ENCODE measurements around the gene H2AZ2. TPM values are rescaled to one million over a fixed set of nuclear protein-coding genes. Genes with fewer than 3 reads are reported as not detected.
A peak's percentile ranks its signal among the peaks of the same experiment; 100 is the strongest.

The H2AZ2 gene
- total RNA-seq, 2 experiments from 2014 or later: 274 to 440 TPM

DNA sequence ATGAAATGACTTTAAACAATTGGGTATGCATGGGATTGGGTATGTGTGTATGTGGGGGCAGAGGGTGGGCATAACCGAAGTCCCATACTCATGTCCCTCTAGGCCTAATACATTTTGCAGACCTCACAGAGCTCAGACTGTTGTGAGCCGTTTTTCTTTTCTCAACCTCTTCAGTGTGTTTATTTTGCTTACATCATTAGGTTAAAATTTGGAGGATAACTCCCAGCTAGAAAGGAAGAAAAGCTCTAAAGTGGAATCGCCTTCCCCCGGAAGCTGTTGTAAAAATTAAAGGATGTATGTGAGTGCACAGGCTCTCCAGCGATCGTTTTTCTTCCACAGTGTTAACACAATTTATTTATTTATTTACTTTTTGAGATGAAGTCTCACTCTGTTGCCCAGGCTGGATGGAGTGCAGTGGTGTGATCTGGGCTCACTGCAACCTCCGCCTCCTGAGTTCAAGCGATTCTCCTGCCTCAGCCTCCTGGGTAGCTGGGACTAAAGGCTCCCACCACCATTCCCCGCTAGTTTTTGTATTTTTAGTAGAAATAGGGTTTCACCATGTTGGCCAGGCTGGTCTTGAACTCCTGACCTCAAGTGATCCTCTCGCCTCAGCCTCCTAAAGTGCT lies 1.5 kb upstream of the H2AZ2 start:
- BruUV-seq (replicated peaks): no TSS peak
- Histone ChIP-seq H3K4me1 (ENCODE audit: insufficient read depth, low read length, poor library complexity, severe bottlenecking) (peaks cover 30% of the 10 kb centered on the region), H3K9me3 (ENCODE audit: low read length) (no peaks in the 10 kb centered on the region), H3K36me3 (ENCODE audit: insufficient read depth, low read length) (peaks cover 6% of the 10 kb centered on the region), H3K4me3 (ENCODE audit: low read depth, low read length, poor library complexity, severe bottlenecking) (peak overlapping the region; percentile 72), H4K20me1 (ENCODE audit: insufficient read depth, low read length) (peaks cover 30% of the 10 kb centered on the region), H2AFZ (ENCODE audit: low read length) (no peak overlapping the region), H3K9me2 (ENCODE audit: insufficient read depth, low read length) (no peaks in the 10 kb centered on the region), H3K4me2 (ENCODE audit: low read length) (peak overlapping the region; percentile 95), H3K27ac (ENCODE audit: low read depth, low read length, poor library complexity, severe bottlenecking) (peak overlapping the region; percentile 89), H3K79me2 (ENCODE audit: insufficient read depth, low read depth, low read length) (peaks cover 43% of the 10 kb centered on the region)
- TF ChIP-seq EZH2phosphoT487 (IDR thresholded peaks at IDR 0.05; ENCODE audit: borderline replicate concordance, low read depth, low read length): no peak
- TF ChIP-seq, protein P1, sequence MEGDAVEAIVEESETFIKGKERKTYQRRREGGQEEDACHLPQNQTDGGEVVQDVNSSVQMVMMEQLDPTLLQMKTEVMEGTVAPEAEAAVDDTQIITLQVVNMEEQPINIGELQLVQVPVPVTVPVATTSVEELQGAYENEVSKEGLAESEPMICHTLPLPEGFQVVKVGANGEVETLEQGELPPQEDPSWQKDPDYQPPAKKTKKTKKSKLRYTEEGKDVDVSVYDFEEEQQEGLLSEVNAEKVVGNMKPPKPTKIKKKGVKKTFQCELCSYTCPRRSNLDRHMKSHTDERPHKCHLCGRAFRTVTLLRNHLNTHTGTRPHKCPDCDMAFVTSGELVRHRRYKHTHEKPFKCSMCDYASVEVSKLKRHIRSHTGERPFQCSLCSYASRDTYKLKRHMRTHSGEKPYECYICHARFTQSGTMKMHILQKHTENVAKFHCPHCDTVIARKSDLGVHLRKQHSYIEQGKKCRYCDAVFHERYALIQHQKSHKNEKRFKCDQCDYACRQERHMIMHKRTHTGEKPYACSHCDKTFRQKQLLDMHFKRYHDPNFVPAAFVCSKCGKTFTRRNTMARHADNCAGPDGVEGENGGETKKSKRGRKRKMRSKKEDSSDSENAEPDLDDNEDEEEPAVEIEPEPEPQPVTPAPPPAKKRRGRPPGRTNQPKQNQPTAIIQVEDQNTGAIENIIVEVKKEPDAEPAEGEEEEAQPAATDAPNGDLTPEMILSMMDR (conservative IDR thresholded peaks at IDR 0.05; ENCODE audit: low read length): no peak
- intact Hi-C loops (cut with micrococcal nuclease; ENCODE audit: unreplicated experiment): loop anchor here (2.0 to 10.0 kb wide), 4 partner anchors 73 to 265 kb away; partner anchors contain the start of genes CCM2, MYO1G and TBRG4
- CTCF ChIA-PET (ENCODE audit: unreplicated experiment): interaction anchor here (1.4 to 1.6 kb wide), 2 partner anchors 261 to 286 kb away, joined by 4 to 5 read pairs; no protein-coding TSS in a partner anchor
- DNase-seq (ENCODE audit: low spot score): no peak
- POLR2A ChIA-PET: interaction anchor here (0.6 to 4.4 kb wide), 23 partner anchors 8 to 471 kb away, joined by 3 to 27 read pairs (median 4); partner anchors contain the start of genes CCM2, PURB and TMED4

DNA sequence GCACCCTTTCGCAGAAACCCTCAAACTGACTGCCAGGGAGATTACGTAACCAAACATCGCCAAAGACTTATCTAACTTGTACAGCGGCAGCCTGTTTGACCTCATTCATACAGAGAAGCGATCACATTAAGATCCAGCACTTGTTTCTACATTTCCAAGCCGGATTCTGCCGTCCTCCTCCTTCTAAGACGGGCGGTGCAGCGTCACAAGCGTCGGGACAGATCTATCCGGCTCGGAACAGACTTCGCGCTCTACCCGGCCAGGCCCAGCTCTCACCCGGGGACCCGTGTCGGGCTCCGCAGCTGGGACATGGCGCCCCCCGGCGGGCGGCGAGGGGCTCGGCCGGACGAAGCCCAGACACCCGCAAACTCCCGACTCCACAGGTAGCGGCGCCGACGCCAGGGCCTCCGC lies 373 bp downstream of the H2AZ2 start:
- Histone ChIP-seq H3K4me1 (ENCODE audit: insufficient read depth, low read length, poor library complexity, severe bottlenecking) (peaks cover 33% of the 10 kb centered on the region), H3K9me3 (ENCODE audit: low read length) (no peaks in the 10 kb centered on the region), H3K4me2 (ENCODE audit: low read length) (peak overlapping the region; percentile 81), H3K27ac (ENCODE audit: low read depth, low read length, poor library complexity, severe bottlenecking) (peak overlapping the region; percentile 86), H3K79me2 (ENCODE audit: insufficient read depth, low read depth, low read length) (peaks cover 62% of the 10 kb centered on the region), H2AFZ (ENCODE audit: low read length) (no peak overlapping the region; the same call in 1 of the 2 replicates), H3K4me3 (ENCODE audit: low read depth, low read length, poor library complexity, severe bottlenecking) (peak overlapping the region; percentile 88), H3K36me3 (ENCODE audit: insufficient read depth, low read length) (peaks cover 24% of the 10 kb centered on the region), H3K9me2 (ENCODE audit: insufficient read depth, low read length) (no peaks in the 10 kb centered on the region), H4K20me1 (ENCODE audit: insufficient read depth, low read length) (peaks cover 36% of the 10 kb centered on the region)
- intact Hi-C loops (cut with micrococcal nuclease; ENCODE audit: unreplicated experiment): loop anchor here (1.0 to 10.0 kb wide), 3 partner anchors 38 to 267 kb away; partner anchors contain the start of genes PURB and TBRG4
- TF ChIP-seq, protein P1 (conservative IDR thresholded peaks at IDR 0.05; ENCODE audit: low read length): peak; percentile 85
- TF ChIP-seq EZH2phosphoT487 (IDR thresholded peaks at IDR 0.05; ENCODE audit: borderline replicate concordance, low read depth, low read length): no peak
- no TSS peak for BruUV-seq (replicated peaks)
- CTCF ChIA-PET (ENCODE audit: unreplicated experiment): interaction anchor here (0.8 kb wide), 1 partner anchor 38 kb away, joined by 3 read pairs; the partner anchor contains the start of gene PURB
- POLR2A ChIA-PET: interaction anchor here (1.0 to 4.4 kb wide), 12 partner anchors 7 to 275 kb away, joined by 3 to 27 read pairs (median 5); partner anchors contain the start of gene TMED4
- peak; percentile 90 for DNase-seq (ENCODE audit: low spot score)
